Activated T-helper 2 cell treated with anti-CD3 and anti-CD28 coated beads, Interferon-gamma antibody, Interleukin-2, Interleukin-4, amounts not matched to agents 10 μg/mL and 5 μg/mL and 100 μg/mL, durations not matched to agents 14 hours and 24 hours and 36 hours (primary cell): ENCODE results near the gene DYNC1H1. TPM values are rescaled to one million over a fixed set of nuclear protein-coding genes. Genes with fewer than 3 reads are reported as not detected.

Experiments
- DNase-seq: peaks from one replicate; pipeline ENCODE4 v3.0.0; 2021; ENCODE audit warnings: low spot score
- H3K27ac Mint-ChIP-seq: one replicate; pipeline ENCODE4 v1.8.0; 2021; ENCODE audit warnings: mixed read lengths
- H3K27me3 Mint-ChIP-seq: one replicate; pipeline ENCODE4 v1.8.0; 2021; ENCODE audit warnings: low read depth, mixed read lengths
- H3K36me3 Mint-ChIP-seq: one replicate; pipeline ENCODE4 v1.8.0; 2021; ENCODE audit warnings: low read depth, mixed read lengths
- H3K4me1 Mint-ChIP-seq: one replicate; pipeline ENCODE4 v1.8.0; 2021; ENCODE audit warnings: low read depth, mixed read lengths
- H3K4me3 Mint-ChIP-seq: one replicate; pipeline ENCODE4 v1.8.0; 2021; ENCODE audit warnings: low read depth, mild to moderate bottlenecking, moderate library complexity, mixed read lengths
- H3K9me3 Mint-ChIP-seq: one replicate; pipeline ENCODE4 v1.8.0; 2021; ENCODE audit warnings: mixed read lengths
- intact Hi-C: fragments of 100-400 bp; cut with micrococcal nuclease; formaldehyde crosslinking; loops from one replicate; pipeline ENCODE4 v1.15.1; 2023
- total RNA-seq: library from RNA; stranded (reverse); gene quantifications from 2 replicates; pipeline ENCODE4 v1.2.3, GENCODE V29; 2022

DYNC1H1 gene
- total RNA-seq, 1 donor from 2014 or later: 286 TPM

GRCh38 chr14:101991352-101991751 is 27.0 kb downstream of the DYNC1H1 start:
- Mint-ChIP-seq H3K27me3 (no peaks in the 10 kb centered on the region), H3K36me3 (peaks cover 85% of the 10 kb centered on the region), H3K27ac (no peak overlapping the region), H3K4me1 (peaks cover 29% of the 10 kb centered on the region), H3K4me3 (no peak overlapping the region), H3K9me3 (no peaks in the 10 kb centered on the region)
- intact Hi-C loops: no loop called here
- no peak for DNase-seq

GRCh38 chr14:101992708-101993107 is 28.3 kb downstream of the DYNC1H1 start:
- Mint-ChIP-seq H3K36me3 (peaks cover 83% of the 10 kb centered on the region), H3K4me1 (peaks cover 26% of the 10 kb centered on the region), H3K27me3 (no peaks in the 10 kb centered on the region), H3K9me3 (no peaks in the 10 kb centered on the region), H3K27ac (peak overlapping the region; percentile 1), H3K4me3 (no peak overlapping the region)
- no peak for DNase-seq
- intact Hi-C loops: no loop called here

GRCh38 chr14:101997429-101998336 is 33.3 kb downstream of the DYNC1H1 start:
- H3K4me1 Mint-ChIP-seq: no peaks in the 10 kb centered on the region
- intact Hi-C loops: no loop called here
- no peaks in the 10 kb centered on the region for H3K9me3 Mint-ChIP-seq
- no peak for DNase-seq
- H3K27me3 Mint-ChIP-seq: no peaks in the 10 kb centered on the region
- H3K36me3 Mint-ChIP-seq: peaks cover 82% of the 10 kb centered on the region
- H3K27ac Mint-ChIP-seq: no peak overlapping the region
- H3K4me3 Mint-ChIP-seq: no peak overlapping the region

- peaks cover 76% of the 10 kb centered on the region for H3K36me3 Mint-ChIP-seq
- H3K9me3 Mint-ChIP-seq: no peaks in the 10 kb centered on the region
- H3K27ac Mint-ChIP-seq: no peak overlapping the region
Observed at GRCh38 chr14:102000902-102001301, 36.5 kb downstream of the DYNC1H1 start.

GRCh38 chr14:102005336-102005735 is 41.0 kb downstream of the DYNC1H1 start:
- intact Hi-C loops: no loop called here
- no peak for DNase-seq
- Mint-ChIP-seq H3K4me1 (no peaks in the 10 kb centered on the region), H3K4me3 (no peak overlapping the region), H3K36me3 (peaks cover 85% of the 10 kb centered on the region), H3K9me3 (no peaks in the 10 kb centered on the region), H3K27me3 (no peaks in the 10 kb centered on the region), H3K27ac (no peak overlapping the region)

More at GRCh38 chr14:102000902-102001301, 36.5 kb downstream of the DYNC1H1 start:
- intact Hi-C loops: no loop called here
- H3K4me3 Mint-ChIP-seq: no peak overlapping the region
- H3K4me1 Mint-ChIP-seq: no peaks in the 10 kb centered on the region
- H3K27me3 Mint-ChIP-seq: no peaks in the 10 kb centered on the region
- no peak for DNase-seq

DNA sequence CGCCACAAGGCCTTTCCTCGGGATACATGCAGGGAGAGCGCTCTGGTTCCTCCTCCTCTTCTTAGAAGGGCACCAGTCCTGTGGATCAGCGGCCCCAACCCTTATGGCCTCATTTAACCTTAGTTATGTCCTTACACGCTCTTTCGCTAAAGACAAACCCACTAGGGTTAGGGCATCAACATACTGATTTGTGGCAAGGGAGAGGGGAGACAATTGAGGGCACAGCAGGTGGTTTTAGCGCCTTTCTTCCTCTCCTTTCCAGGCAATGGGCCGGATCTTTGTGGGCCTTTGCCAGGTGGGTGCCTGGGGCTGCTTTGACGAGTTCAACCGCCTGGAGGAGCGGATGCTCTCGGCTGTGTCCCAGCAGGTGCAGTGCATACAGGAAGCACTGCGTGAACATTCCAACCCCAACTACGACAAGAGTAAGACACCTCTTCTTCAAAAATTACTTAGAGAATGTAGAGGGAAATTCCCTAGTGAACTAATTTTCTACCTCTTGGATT is 43.6 kb downstream of the DYNC1H1 start:
- DNase-seq: no peak
- Mint-ChIP-seq H3K27ac (no peak overlapping the region), H3K4me1 (no peaks in the 10 kb centered on the region), H3K36me3 (peaks cover 89% of the 10 kb centered on the region), H3K4me3 (no peak overlapping the region), H3K9me3 (no peaks in the 10 kb centered on the region), H3K27me3 (no peaks in the 10 kb centered on the region)
- intact Hi-C loops: no loop called here

DNA sequence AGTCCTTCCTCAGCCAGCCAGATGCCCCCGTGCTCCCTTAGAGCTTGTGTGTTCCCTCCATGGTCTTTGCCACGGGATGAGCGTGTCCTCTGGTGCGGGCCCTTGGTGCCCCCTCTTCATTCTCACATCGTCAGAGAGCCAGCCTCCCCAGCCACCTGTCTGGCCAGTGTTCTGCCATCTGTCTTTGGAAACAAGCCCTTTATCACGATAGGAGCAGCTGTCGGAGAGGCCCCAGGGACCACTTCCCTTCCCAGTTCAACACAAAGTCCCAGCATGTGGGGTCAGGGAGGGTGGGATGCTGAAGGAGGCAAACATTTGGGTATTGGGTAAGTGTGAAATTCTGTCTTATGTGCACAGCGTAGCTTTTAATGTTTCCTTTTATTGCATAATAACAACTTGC is 44.5 kb downstream of the DYNC1H1 start:
- DNase-seq: no peak
- peaks cover 95% of the 10 kb centered on the region for H3K36me3 Mint-ChIP-seq
- intact Hi-C loops: no loop called here
- H3K9me3 Mint-ChIP-seq: no peaks in the 10 kb centered on the region
- no peak overlapping the region for H3K27ac Mint-ChIP-seq
- H3K4me3 Mint-ChIP-seq: no peak overlapping the region
- no peaks in the 10 kb centered on the region for H3K4me1 Mint-ChIP-seq
- no peaks in the 10 kb centered on the region for H3K27me3 Mint-ChIP-seq

DNA sequence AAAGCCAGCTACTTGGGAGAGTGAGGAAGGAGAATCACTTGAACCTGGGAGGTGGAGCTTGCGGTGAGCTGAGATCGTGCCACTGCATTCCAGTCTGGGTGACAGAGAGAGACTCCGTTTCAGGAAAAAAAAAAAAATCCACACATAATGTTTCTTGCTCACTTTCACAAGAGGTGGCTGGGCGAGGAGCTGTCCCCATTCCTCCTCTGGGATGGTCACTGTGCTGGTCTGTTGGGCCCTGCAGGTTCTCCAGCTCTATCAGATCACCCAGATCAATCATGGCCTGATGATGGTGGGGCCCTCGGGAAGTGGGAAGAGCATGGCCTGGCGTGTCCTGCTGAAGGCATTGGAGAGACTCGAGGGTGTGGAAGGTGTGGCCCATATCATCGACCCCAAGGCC is 47.3 kb downstream of the DYNC1H1 start:
- no peak overlapping the region for H3K27ac Mint-ChIP-seq
- H3K4me3 Mint-ChIP-seq: no peak overlapping the region

DNA sequence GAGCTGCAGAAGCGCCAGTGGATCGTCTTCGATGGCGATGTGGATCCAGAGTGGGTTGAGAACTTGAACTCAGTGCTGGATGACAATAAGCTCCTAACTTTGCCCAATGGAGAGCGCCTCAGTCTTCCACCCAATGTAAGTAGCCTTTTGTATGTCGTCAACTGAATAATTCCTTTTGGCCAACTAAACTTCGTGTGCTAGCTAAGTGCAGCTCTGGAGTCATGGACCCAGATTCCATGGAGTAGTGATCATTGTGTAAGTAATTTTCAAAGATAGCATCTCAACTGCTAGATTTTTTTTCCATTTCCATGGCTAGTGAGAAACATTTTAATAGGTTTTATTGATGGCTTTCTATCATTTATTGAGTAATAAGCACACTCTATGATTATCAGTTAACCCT is 48.0 kb downstream of the DYNC1H1 start:
- Mint-ChIP-seq H3K4me3 (no peak overlapping the region), H3K9me3 (no peaks in the 10 kb centered on the region), H3K27ac (no peak overlapping the region), H3K4me1 (no peaks in the 10 kb centered on the region), H3K36me3 (peaks cover 96% of the 10 kb centered on the region), H3K27me3 (no peaks in the 10 kb centered on the region)
- DNase-seq: no peak
- intact Hi-C loops: no loop called here

More for the DNA sequence above, 47.3 kb downstream of the DYNC1H1 start:
- DNase-seq: no peak
- H3K4me1 Mint-ChIP-seq: no peaks in the 10 kb centered on the region
- intact Hi-C loops: no loop called here
- peaks cover 97% of the 10 kb centered on the region for H3K36me3 Mint-ChIP-seq
- H3K9me3 Mint-ChIP-seq: no peaks in the 10 kb centered on the region
- H3K27me3 Mint-ChIP-seq: no peaks in the 10 kb centered on the region

GRCh38 chr14:102013669-102014200 is 49.4 kb downstream of the DYNC1H1 start:
- intact Hi-C loops: no loop called here
- peaks cover 94% of the 10 kb centered on the region for H3K36me3 Mint-ChIP-seq
- H3K27ac Mint-ChIP-seq: no peak overlapping the region
- DNase-seq: no peak
- H3K27me3 Mint-ChIP-seq: no peaks in the 10 kb centered on the region
- no peak overlapping the region for H3K4me3 Mint-ChIP-seq
- H3K9me3 Mint-ChIP-seq: no peaks in the 10 kb centered on the region
- H3K4me1 Mint-ChIP-seq: no peaks in the 10 kb centered on the region

- Mint-ChIP-seq H3K36me3 (peaks cover 92% of the 10 kb centered on the region), H3K27ac (no peak overlapping the region), H3K4me3 (no peak overlapping the region), H3K27me3 (no peaks in the 10 kb centered on the region), H3K9me3 (no peaks in the 10 kb centered on the region), H3K4me1 (peaks cover 6% of the 10 kb centered on the region)
- intact Hi-C loops: no loop called here
- no peak for DNase-seq
Observed at GRCh38 chr14:102015045-102015685, 50.8 kb downstream of the DYNC1H1 start.

DNA sequence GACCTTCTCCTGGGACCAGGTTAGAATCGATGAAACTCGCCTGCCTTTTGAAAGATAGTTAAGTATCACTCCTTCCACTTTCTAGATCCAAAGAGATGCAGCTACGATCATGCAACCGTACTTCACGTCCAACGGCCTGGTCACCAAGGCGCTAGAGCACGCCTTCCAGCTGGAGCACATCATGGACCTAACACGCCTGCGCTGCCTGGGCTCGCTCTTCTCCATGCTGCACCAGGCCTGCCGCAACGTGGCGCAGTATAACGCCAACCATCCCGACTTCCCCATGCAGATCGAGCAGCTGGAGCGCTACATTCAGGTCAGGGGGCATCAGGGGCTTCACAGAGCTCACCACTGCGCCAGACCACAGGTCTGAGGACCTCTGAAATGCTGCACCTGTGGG is 51.4 kb downstream of the DYNC1H1 start:
- H3K9me3 Mint-ChIP-seq: no peaks in the 10 kb centered on the region
- no peak for DNase-seq
- intact Hi-C loops: no loop called here
- H3K4me3 Mint-ChIP-seq: no peak overlapping the region
- H3K36me3 Mint-ChIP-seq: peaks cover 92% of the 10 kb centered on the region
- no peaks in the 10 kb centered on the region for H3K27me3 Mint-ChIP-seq
- H3K27ac Mint-ChIP-seq: no peak overlapping the region
- H3K4me1 Mint-ChIP-seq: peaks cover 12% of the 10 kb centered on the region
